Sigmoid colon (tissue), 7 donors: ENCODE results near the gene ATG5. TPM values are rescaled to one million over a fixed set of nuclear protein-coding genes. Genes with fewer than 3 reads are reported as not detected.
"Not testable (repeated sequence)": the region's sequence is repeated elsewhere in the genome, so short reads cannot be mapped to it uniquely, and the experiment has no call there.

ENCODE experiments used
- DNase-seq: peaks from one replicate; pipeline ENCODE4 v3.0.0-alpha.2; 2019
- H3K27ac ChIP-seq, 4 donors: fragments of 200-600 bp; sonication (generic); one replicate each; pipeline ENCODE4 v1.5.1; 2016 to 2019; ENCODE audit warnings: mild to moderate bottlenecking in 1 of 4
- H3K27me3 ChIP-seq, 3 donors: fragments of 200-600 bp; sonication (generic); one replicate each; pipeline ENCODE4 v1.5.1; 2019; ENCODE audit warnings: mild to moderate bottlenecking in 1 of 3
- H3K36me3 ChIP-seq, 4 donors: fragments of 200-600 bp; sonication (generic); one replicate each; pipeline ENCODE4 v1.5.1; 2016 to 2019
- H3K4me1 ChIP-seq, 4 donors: fragments of 200-600 bp; sonication (generic); one replicate each; pipeline ENCODE4 v1.5.1; 2017 to 2019
- H3K4me3 ChIP-seq, 4 donors: fragments of 200-600 bp; sonication (generic); one replicate each; pipeline ENCODE4 v1.5.1; 2017 to 2019; ENCODE audit warnings: mild to moderate bottlenecking in 2 of 4, moderate library complexity in 1 of 4
- H3K9me3 ChIP-seq, 4 donors: fragments of 200-600 bp in 3 of 4; sonication (generic) in 3 of 4; one replicate each; pipeline versions ENCODE4 v1.5.1 to v1.6.1; 2013 to 2019
- EP300 ChIP-seq, 4 donors: sonication (generic); formaldehyde crosslinking; IDR thresholded peaks; one replicate each; pipeline ENCODE4 v1.6.1; 2017; ENCODE audit warnings: antibody characterized with exemption in 4 of 4
- POLR2A ChIP-seq, 2 donors: fragments of 450-650 bp; IDR thresholded peaks; one replicate each; pipeline ENCODE4 v1.6.1; 2016; ENCODE audit warnings: antibody characterized with exemption in 2 of 2, mild to moderate bottlenecking in 2 of 2, moderate library complexity in 2 of 2
- POLR2AphosphoS5 ChIP-seq, 4 donors: sonication (generic); formaldehyde crosslinking; IDR thresholded peaks; one replicate each; pipeline ENCODE4 v1.6.1; 2017; ENCODE audit warnings: antibody characterized with exemption in 4 of 4
- WGBS, 2 donors: extraction: QIAGEN DNeasy Blood & Tissue Kit; methylation state at CpG; one replicate each; pipeline ENCODE4 v1.1.7; 2013; 5-methylcytosine and 5-hydroxymethylcytosine counted together
- intact Hi-C: fragments of 100-400 bp; cut with DNase I; formaldehyde crosslinking; loops from one replicate; pipeline ENCODE4 v1.15.1; 2023
- polyA plus RNA-seq, 3 donors: library from polyadenylated mRNA; stranded (reverse); fragments of 200-250 nt; gene quantifications; one replicate each; pipeline ENCODE4 v1.2.3, GENCODE V29; 2013
- total RNA-seq, 4 donors: library from RNA; depleted of rRNA; stranded (reverse); fragments of >200 nt; gene quantifications; one replicate each; pipeline ENCODE4 v1.1.0, GENCODE V29; 2016
- TF ChIP-seq, protein P1 (sequence below), 4 experiments: fragments of 450-650 bp in 3 of 4; fragments of 200-600 bp in 1 of 4; IDR thresholded peaks; one replicate each; pipeline ENCODE4 v1.5.1; 2016 to 2019; ENCODE audit warnings: antibody characterized with exemption in 4 of 4, mild to moderate bottlenecking in 3 of 4, moderate library complexity in 2 of 4
- donor health status: healthy with polysubstance abuse.
- donor health status: Bipolar disorder and iron deficiency.
- donor health status: healthy.

ATG5 gene
- total and polyA plus RNA-seq, 7 donors = 27.8 to 59.2 (median 48.6) TPM

DNA sequence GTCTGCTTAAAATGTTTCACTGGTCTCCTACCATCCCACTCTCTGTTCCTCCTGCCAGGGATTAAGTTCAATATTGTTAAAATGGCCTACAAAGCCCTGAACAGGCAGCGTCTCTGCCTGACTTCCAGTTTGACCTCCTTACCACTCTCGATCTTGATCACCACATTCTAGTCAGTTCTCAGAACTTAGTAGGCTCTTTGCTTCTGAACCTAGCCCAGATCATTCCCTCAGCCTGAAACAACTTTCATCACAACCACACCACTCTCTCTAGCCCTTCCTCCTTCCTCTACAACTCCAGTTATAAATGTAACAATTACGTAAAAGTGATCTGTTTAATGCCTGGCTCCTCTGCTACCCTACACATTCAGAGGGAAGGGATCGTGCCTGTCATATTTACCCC lies 53.3 kb downstream of the ATG5 start:
- no peak for DNase-seq
- Histone ChIP-seq H3K4me1 (peaks cover 0 to 50% (median 17%) of the 10 kb centered on the region in 4 donors), H3K9me3 (no peaks in the 10 kb centered on the region), H3K27ac (no peak overlapping the region), H3K36me3 (peaks cover 0 to under 1% (median 0%) of the 10 kb centered on the region in 4 donors), H3K4me3 (no peak overlapping the region), H3K27me3 (no peaks in the 10 kb centered on the region)
- no peak for TF ChIP-seq POLR2A (IDR thresholded peaks at IDR 0.05)
- no peak for TF ChIP-seq POLR2AphosphoS5 (IDR thresholded peaks at IDR 0.05)
- TF ChIP-seq EP300 (IDR thresholded peaks at IDR 0.05) = no peak
- TF ChIP-seq, protein P1, sequence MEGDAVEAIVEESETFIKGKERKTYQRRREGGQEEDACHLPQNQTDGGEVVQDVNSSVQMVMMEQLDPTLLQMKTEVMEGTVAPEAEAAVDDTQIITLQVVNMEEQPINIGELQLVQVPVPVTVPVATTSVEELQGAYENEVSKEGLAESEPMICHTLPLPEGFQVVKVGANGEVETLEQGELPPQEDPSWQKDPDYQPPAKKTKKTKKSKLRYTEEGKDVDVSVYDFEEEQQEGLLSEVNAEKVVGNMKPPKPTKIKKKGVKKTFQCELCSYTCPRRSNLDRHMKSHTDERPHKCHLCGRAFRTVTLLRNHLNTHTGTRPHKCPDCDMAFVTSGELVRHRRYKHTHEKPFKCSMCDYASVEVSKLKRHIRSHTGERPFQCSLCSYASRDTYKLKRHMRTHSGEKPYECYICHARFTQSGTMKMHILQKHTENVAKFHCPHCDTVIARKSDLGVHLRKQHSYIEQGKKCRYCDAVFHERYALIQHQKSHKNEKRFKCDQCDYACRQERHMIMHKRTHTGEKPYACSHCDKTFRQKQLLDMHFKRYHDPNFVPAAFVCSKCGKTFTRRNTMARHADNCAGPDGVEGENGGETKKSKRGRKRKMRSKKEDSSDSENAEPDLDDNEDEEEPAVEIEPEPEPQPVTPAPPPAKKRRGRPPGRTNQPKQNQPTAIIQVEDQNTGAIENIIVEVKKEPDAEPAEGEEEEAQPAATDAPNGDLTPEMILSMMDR (IDR thresholded peaks at IDR 0.05) = no peak
- intact Hi-C loops = no loop called here
- 93 to 94% methylated on average over 4 of the region's 4 CpGs for WGBS, 2 donors

DNA sequence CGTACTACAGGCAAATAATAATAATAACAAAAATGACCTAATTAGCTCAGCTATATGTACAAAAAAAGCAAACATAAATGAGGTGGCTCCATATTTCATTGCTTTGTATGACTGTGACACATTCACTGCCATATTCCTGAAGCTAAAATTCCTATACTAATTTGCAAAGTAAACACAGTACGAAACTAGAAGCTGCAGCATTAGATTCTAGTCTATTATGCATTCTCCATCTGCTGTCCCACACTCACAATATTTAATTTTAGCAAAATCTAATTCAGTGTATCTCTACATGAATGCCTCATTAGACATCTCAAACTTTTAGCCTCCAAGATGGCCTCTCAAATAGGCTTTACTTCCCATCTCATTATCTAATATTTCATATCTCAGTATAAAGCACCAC lies 55.1 kb downstream of the ATG5 start:
- intact Hi-C loops = no loop called here
- no peaks in the 10 kb centered on the region for H3K36me3 ChIP-seq
- H3K4me1 ChIP-seq = peaks cover 0 to 40% (median 14%) of the 10 kb centered on the region in 4 donors
- peaks cover 0 to 4% (median 0%) of the 10 kb centered on the region in 4 donors for H3K9me3 ChIP-seq
- DNase-seq = no peak
- no peaks in the 10 kb centered on the region for H3K27me3 ChIP-seq
- WGBS, 2 donors = 85 to 88% methylated on average over 2 of the region's 2 CpGs
- no peak overlapping the region for H3K4me3 ChIP-seq
- no peak overlapping the region for H3K27ac ChIP-seq
- no peak for TF ChIP-seq POLR2A (IDR thresholded peaks at IDR 0.05)
- TF ChIP-seq, protein P1 (IDR thresholded peaks at IDR 0.05) = no peak
- no peak for TF ChIP-seq POLR2AphosphoS5 (IDR thresholded peaks at IDR 0.05)
- no peak for TF ChIP-seq EP300 (IDR thresholded peaks at IDR 0.05)

DNA sequence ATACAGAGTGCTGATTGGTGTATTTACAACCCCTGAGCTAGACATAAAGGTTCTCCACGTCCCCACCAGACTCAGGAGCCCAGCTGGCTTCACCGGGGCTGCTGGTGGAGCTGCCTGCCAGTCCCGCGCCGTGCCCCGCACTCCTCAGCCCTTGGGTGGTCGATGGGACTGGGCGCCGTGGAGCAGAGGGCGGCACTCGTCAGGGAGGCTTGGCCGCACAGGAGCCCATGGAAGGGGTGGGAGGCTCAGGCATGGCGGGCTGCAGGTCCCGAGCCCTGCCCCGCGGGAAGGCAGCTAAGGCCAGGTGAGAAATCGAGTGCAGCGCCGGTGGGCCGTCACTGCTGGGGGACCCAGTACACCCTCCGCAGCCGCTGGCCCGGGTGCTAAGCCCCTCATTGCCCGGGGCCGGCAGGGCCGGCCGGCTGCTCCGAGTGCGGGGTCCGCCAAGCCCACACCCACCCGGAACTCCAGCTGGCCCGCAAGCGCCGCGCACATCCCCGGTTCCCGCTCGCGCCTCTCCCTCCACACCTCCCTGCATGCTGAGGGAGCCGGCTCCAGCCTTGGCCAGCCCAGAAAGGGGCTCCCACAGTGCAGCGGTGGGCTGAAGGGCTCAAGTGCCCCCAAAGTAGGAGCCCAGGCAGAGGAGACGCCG lies 56.2 kb downstream of the ATG5 start:
- intact Hi-C loops, H3K36me3 ChIP-seq, H3K27me3 ChIP-seq, H3K4me3 ChIP-seq, DNase-seq, H3K9me3 ChIP-seq, H3K27ac ChIP-seq: not testable (repeated sequence)
- whole genome bisulfite sequencing, 2 donors = 93 to 98% methylated on average over 43 of the region's 43 CpGs
- H3K4me1 ChIP-seq = peaks cover 0 to 30% (median 7%) of the 10 kb centered on the region in 4 donors

DNA sequence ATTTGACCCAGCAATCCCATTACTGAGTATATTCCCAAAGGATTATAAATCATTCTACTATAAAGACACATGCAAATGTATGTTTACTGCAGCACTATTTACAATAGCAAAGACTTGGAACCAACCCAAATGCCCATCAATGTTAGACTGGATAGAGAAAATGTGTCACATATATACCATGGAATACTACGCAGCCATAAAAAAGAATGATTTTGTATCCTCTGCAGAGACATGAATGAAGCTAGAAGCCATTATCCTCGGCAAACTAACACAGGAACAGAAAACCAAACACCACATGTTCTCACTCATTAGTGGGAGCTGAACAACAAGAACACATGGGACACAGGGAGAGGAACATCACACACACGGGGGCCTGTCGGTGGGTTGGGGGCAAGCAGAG lies 57.1 kb downstream of the ATG5 start:
- H3K4me3 ChIP-seq, DNase-seq, H3K27me3 ChIP-seq, H3K9me3 ChIP-seq, H3K27ac ChIP-seq, intact Hi-C loops, H3K36me3 ChIP-seq: not testable (repeated sequence)
- H3K4me1 ChIP-seq = peaks cover 0 to 21% (median 5%) of the 10 kb centered on the region in 4 donors
- 98% methylated on average over 4 of the region's 4 CpGs for WGBS, 2 donors

DNA sequence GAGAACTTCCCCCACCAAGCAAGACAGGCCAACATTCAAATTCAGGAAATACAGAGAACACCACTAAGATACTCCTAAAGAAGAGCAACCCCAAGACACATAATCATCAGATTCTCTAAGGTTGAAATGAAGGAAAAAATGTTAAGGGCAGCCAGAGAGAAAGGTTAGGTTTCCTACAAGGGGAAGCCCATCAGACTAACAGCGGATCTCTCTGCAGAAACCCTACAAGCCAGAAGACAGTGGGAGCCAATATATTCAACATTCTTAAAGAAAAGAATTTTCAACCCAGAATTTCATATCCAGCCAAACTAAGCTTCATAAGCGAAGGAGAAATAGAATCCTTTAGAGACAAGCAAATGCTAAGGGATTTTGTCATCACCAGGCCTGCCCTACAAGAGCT lies 61.1 kb downstream of the ATG5 start:
- H3K4me1 ChIP-seq = peaks cover 0 to 18% (median 8%) of the 10 kb centered on the region in 4 donors
- intact Hi-C loops, DNase-seq, H3K27ac ChIP-seq, H3K27me3 ChIP-seq, H3K36me3 ChIP-seq, H3K9me3 ChIP-seq, H3K4me3 ChIP-seq: not testable (repeated sequence)
- whole genome bisulfite sequencing, 2 donors = 83 to 100% methylated on average over 2 of the region's 2 CpGs

DNA sequence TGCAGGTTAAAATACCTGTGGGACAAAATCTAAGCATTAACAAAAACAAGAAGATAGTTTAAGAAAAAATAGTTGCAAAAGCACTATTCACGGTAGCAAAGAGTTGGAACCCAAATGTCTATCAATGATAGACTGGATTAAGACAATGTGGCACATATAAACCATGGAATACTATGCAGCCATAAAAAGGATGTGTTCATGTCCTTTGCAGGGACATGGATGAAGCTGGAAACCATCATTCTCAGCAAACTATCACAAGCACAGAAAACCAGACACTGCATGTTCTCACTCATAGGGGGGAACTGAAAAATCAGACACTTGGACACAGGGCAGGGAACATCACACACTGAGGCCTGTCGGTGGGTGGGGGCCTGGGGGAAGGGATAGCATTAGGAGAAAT lies 65.8 kb downstream of the ATG5 start:
- H3K27ac ChIP-seq, H3K36me3 ChIP-seq, H3K4me3 ChIP-seq, H3K9me3 ChIP-seq, DNase-seq, intact Hi-C loops, H3K27me3 ChIP-seq: not testable (repeated sequence)
- WGBS, 2 donors = 96 to 99% methylated on average over 2 of the region's 2 CpGs
- H3K4me1 ChIP-seq = peaks cover 0 to 16% (median 8%) of the 10 kb centered on the region in 4 donors

DNA sequence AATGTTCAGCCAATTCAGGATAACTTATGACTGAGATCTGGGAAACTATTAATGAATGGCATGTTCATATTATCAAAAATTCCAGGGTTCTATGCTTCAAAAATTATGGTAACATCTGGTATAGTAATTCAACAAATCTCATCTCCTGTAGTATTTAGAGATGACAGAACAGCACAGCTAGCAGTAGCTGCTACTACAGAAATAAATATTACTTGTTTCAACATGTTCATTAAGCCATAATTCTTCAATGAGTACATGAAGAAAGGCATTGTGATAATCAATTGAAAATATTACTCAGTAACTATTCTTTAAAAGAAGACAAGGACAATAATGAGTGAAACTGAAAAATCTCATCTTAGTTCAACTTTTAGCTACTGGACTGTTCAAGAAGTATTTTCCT lies 66.8 kb downstream of the ATG5 start:
- H3K9me3 ChIP-seq = no peaks in the 10 kb centered on the region
- intact Hi-C loops = no loop called here
- no peak for DNase-seq
- no peak overlapping the region for H3K27ac ChIP-seq
- H3K4me3 ChIP-seq = no peak overlapping the region
- H3K4me1 ChIP-seq = peaks cover 0 to 24% (median 13%) of the 10 kb centered on the region in 4 donors
- peaks cover 0 to 4% (median 0%) of the 10 kb centered on the region in 4 donors for H3K36me3 ChIP-seq
- H3K27me3 ChIP-seq = no peaks in the 10 kb centered on the region
- TF ChIP-seq EP300 (IDR thresholded peaks at IDR 0.05) = no peak
